ENCODE data around the gene HSBP1L1. TPM values are rescaled to one million over a fixed set of nuclear protein-coding genes. Genes with fewer than 3 reads are reported as not detected.

Gene HSBP1L1
- total RNA-seq, 3 donors from 2014 or later, result 24.6 to 42.1 (median 38.3) TPM

GRCh38 chr18:79983793-79984192 is 19.4 kb downstream of the HSBP1L1 start:
- DNase-seq (ENCODE audit: low spot score in 2 of 2), result no peak
- Histone ChIP-seq H3K4me1 (peaks cover 4 to 11% of the 10 kb centered on the region in 2 donors), H3K27me3 (no peaks in the 10 kb centered on the region), H3K9me3 (no peaks in the 10 kb centered on the region), H3K27ac (no peak overlapping the region), H3K36me3 (no peaks in the 10 kb centered on the region), H3K4me3 (no peak overlapping the region)
- intact Hi-C loops (cut with DNase I; ENCODE audit: low total_unique reads), result no loop called here
- TF ChIP-seq POLR2AphosphoS5 (IDR thresholded peaks at IDR 0.05) (no peak), POLR2A (IDR thresholded peaks at IDR 0.05) (no peak)
- TF ChIP-seq, protein P1, sequence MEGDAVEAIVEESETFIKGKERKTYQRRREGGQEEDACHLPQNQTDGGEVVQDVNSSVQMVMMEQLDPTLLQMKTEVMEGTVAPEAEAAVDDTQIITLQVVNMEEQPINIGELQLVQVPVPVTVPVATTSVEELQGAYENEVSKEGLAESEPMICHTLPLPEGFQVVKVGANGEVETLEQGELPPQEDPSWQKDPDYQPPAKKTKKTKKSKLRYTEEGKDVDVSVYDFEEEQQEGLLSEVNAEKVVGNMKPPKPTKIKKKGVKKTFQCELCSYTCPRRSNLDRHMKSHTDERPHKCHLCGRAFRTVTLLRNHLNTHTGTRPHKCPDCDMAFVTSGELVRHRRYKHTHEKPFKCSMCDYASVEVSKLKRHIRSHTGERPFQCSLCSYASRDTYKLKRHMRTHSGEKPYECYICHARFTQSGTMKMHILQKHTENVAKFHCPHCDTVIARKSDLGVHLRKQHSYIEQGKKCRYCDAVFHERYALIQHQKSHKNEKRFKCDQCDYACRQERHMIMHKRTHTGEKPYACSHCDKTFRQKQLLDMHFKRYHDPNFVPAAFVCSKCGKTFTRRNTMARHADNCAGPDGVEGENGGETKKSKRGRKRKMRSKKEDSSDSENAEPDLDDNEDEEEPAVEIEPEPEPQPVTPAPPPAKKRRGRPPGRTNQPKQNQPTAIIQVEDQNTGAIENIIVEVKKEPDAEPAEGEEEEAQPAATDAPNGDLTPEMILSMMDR (IDR thresholded peaks at IDR 0.05), result no peak

DNA sequence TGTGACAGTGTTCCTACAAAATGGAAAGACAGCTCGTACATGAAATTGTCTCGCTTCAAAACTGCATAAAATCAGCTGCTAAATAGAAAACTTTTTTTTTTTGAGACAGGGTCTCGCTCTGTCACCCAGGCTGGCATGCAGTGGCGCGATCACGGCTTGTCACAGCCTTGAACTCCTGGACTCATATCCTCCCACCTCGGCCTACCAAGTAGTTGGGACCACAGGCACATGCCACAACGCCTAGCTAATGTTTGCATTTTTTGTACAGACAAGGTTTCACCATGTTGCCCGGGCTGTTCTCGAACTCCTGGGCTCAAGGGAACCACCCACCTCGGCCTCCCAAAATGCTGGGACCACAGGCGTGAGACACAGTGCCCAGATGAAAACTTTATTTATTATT is 20.7 kb downstream of the HSBP1L1 start:
- Histone ChIP-seq H3K27ac (no peak overlapping the region), H3K9me3 (no peaks in the 10 kb centered on the region), H3K27me3 (no peaks in the 10 kb centered on the region), H3K4me3 (no peak overlapping the region), H3K4me1 (peaks cover 4 to 11% of the 10 kb centered on the region in 2 donors), H3K36me3 (no peaks in the 10 kb centered on the region)
- intact Hi-C loops (cut with DNase I; ENCODE audit: low total_unique reads), result no loop called here
- DNase-seq (ENCODE audit: low spot score in 2 of 2), result no peak
- TF ChIP-seq, protein P1 (IDR thresholded peaks at IDR 0.05), result no peak
- TF ChIP-seq POLR2A (IDR thresholded peaks at IDR 0.05), result no peak
- no peak for TF ChIP-seq POLR2AphosphoS5 (IDR thresholded peaks at IDR 0.05)

GRCh38 chr18:79986726-79987125 is 22.3 kb downstream of the HSBP1L1 start:
- H3K4me1 ChIP-seq, result peaks cover 4 to 11% of the 10 kb centered on the region in 2 donors
- TF ChIP-seq, protein P1 (IDR thresholded peaks at IDR 0.05), result no peak
- TF ChIP-seq POLR2AphosphoS5 (IDR thresholded peaks at IDR 0.05) (no peak), POLR2A (IDR thresholded peaks at IDR 0.05) (no peak)
- no peaks in the 10 kb centered on the region for H3K36me3 ChIP-seq
- intact Hi-C loops (cut with DNase I; ENCODE audit: low total_unique reads), result no loop called here
- peak overlapping the region in 1 of 2 donors; percentile 98 for H3K27ac ChIP-seq
- H3K4me3 ChIP-seq, result peak overlapping the region in 2 of 3 donors; percentile 90 to 91
- H3K27me3 ChIP-seq, result no peaks in the 10 kb centered on the region
- DNase-seq (ENCODE audit: low spot score in 2 of 2), result no peak
- no peaks in the 10 kb centered on the region for H3K9me3 ChIP-seq

- TF ChIP-seq POLR2A (IDR thresholded peaks at IDR 0.05), result no peak
- no peak for TF ChIP-seq POLR2AphosphoS5 (IDR thresholded peaks at IDR 0.05)
- TF ChIP-seq, protein P1 (IDR thresholded peaks at IDR 0.05), result no peak
- Histone ChIP-seq H3K9me3 (no peaks in the 10 kb centered on the region), H3K4me3 (peak overlapping the region; percentile 89 to 91 (median 90)), H3K27ac (peak overlapping the region in 1 of 2 donors; percentile 98), H3K4me1 (peaks cover 4 to 11% of the 10 kb centered on the region in 2 donors), H3K27me3 (no peaks in the 10 kb centered on the region), H3K36me3 (no peaks in the 10 kb centered on the region)
- DNase-seq (ENCODE audit: low spot score in 2 of 2), result no peak
- intact Hi-C loops (cut with DNase I; ENCODE audit: low total_unique reads), result no loop called here
These were observed 23.1 kb downstream of the HSBP1L1 start for GRCh38 chr18:79987566-79987965.

DNA sequence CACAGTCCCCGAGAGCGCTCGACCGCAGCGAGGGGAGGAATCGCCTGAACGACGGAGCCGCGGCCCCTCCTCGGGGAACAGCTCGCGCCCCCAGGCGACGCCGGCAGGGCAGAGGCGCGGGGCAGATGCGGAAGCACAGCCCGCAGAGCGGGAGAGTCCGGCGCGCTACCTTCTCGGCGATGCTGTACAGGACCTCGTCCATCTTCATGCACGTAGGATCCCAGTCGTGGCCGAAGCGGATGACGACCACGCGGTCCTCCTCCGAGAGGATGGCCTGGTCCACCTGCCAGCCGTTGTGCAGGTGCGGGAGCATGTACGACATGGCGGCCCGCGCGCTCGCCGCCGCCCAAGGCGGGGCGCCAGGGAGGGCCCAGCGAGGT is 23.6 kb downstream of the HSBP1L1 start:
- no peaks in the 10 kb centered on the region for H3K9me3 ChIP-seq
- intact Hi-C loops (cut with DNase I; ENCODE audit: low total_unique reads), result no loop called here

More for the DNA sequence above, 23.6 kb downstream of the HSBP1L1 start:
- TF ChIP-seq POLR2A (IDR thresholded peaks at IDR 0.05) (no peak), POLR2AphosphoS5 (IDR thresholded peaks at IDR 0.05) (no peak)
- TF ChIP-seq, protein P1 (IDR thresholded peaks at IDR 0.05), result no peak
- H3K4me3 ChIP-seq, result peak overlapping the region; percentile 89 to 91 (median 90)
- no peaks in the 10 kb centered on the region for H3K27me3 ChIP-seq
- peak in 1 of 2 donors; percentile 36 for DNase-seq (ENCODE audit: low spot score in 2 of 2)
- no peaks in the 10 kb centered on the region for H3K36me3 ChIP-seq
- peak overlapping the region; percentile 94 to 98 for H3K27ac ChIP-seq
- peaks cover 4 to 11% of the 10 kb centered on the region in 2 donors for H3K4me1 ChIP-seq

Measured in breast epithelium (tissue), 4 donors.